PC-9 (cell line): ENCODE results near the gene ARMH4. TPM values are rescaled to one million over a fixed set of nuclear protein-coding genes. Genes with fewer than 3 reads are reported as not detected.

Source experiments
- BruUV-seq: library from RNA; stranded (reverse); fragments of 400-500 nt; replicated peaks from 2 replicates; lab custom pipeline; 2021; lab: Mats Ljungman, UMichigan
- CTCF ChIA-PET: fragments of 300-600 bp; sonication (Branson Sonifier 250); formaldehyde crosslinking; loops from one replicate; lab custom pipeline; 2022; ENCODE audit warnings: antibody characterized with exemption; lab: Charles Lee
- POLR2A ChIA-PET: fragments of 300-600 bp; sonication (Branson Sonifier 250); formaldehyde crosslinking; loops from one replicate; lab custom pipeline; 2022; ENCODE audit warnings: antibody characterized with exemption; ENCODE audit not compliant: unreplicated experiment; lab: Charles Lee
- DNase-seq, 2 experiments: peaks; one replicate each; pipeline versions ENCODE4 v3.0.0 to v3.0.0-alpha.2; 2015 to 2022; ENCODE audit warnings: mixed read lengths in 1 of 2
- H2AFZ ChIP-seq: fragments of 200-600 bp; sonication (generic); 2 replicates; pipeline ENCODE4 v1.8.1; 2017; ENCODE audit warnings: antibody characterized with exemption
- H3F3A ChIP-seq: fragments of 200-600 bp; sonication (generic); 2 replicates; pipeline ENCODE4 v1.8.1; 2017; ENCODE audit warnings: antibody characterized with exemption, mild to moderate bottlenecking, low read depth; ENCODE audit not compliant: insufficient read depth
- H3K27ac ChIP-seq: fragments of 200-600 bp; sonication (generic); 2 replicates; pipeline ENCODE4 v1.6.1; 2016; ENCODE audit warnings: mixed run types
- H3K27me3 ChIP-seq: fragments of 200-600 bp; sonication (generic); 2 replicates; pipeline ENCODE4 v1.6.1; 2016; ENCODE audit warnings: low read depth, mixed run types; ENCODE audit not compliant: insufficient read depth
- H3K36me3 ChIP-seq: fragments of 200-600 bp; sonication (generic); 2 replicates; pipeline ENCODE4 v1.6.1; 2016; ENCODE audit warnings: low read depth, mixed run types
- H3K4me1 ChIP-seq: fragments of 200-600 bp; sonication (generic); replicated peaks from 2 replicates; pipeline ENCODE4 v1.6.1; 2016; ENCODE audit warnings: mixed run types; ENCODE audit not compliant: insufficient read depth
- H3K4me2 ChIP-seq: fragments of 200-600 bp; sonication (generic); 2 replicates; pipeline ENCODE4 v1.6.1; 2017; ENCODE audit warnings: mixed run types
- H3K4me3 ChIP-seq: fragments of 200-600 bp; sonication (generic); 2 replicates; pipeline ENCODE4 v1.6.1; 2016; ENCODE audit warnings: mixed run types
- H3K79me2 ChIP-seq: fragments of 200-600 bp; sonication (generic); 2 replicates; pipeline ENCODE4 v1.6.1; 2017; ENCODE audit warnings: low read depth, mixed run types
- H3K9me2 ChIP-seq: fragments of 200-600 bp; sonication (generic); 2 replicates; pipeline ENCODE4 v1.8.1; 2017; ENCODE audit warnings: mild to moderate bottlenecking; ENCODE audit not compliant: insufficient read depth
- H3K9me3 ChIP-seq: fragments of 200-600 bp; sonication (generic); 2 replicates; pipeline ENCODE4 v1.8.1; 2016; ENCODE audit warnings: low read depth; ENCODE audit not compliant: insufficient read depth
- H4K20me1 ChIP-seq: fragments of 200-600 bp; sonication (generic); 2 replicates; pipeline ENCODE4 v1.8.1; 2017; ENCODE audit not compliant: insufficient read depth
- CTCF ChIP-seq: fragments of 200-600 bp; sonication (generic); conservative IDR thresholded peaks from 2 replicates; pipeline ENCODE4 v1.6.1; 2017; ENCODE audit warnings: mixed run types, antibody characterized with exemption, mild to moderate bottlenecking, moderate library complexity
- EZH2 ChIP-seq: fragments of 200-600 bp; sonication (generic); IDR thresholded peaks from 2 replicates; pipeline ENCODE4 v1.8.0; 2017; ENCODE audit warnings: antibody characterized with exemption, low read depth
- intact Hi-C: fragments of 100-400 bp; cut with micrococcal nuclease; formaldehyde crosslinking; loops from one replicate; pipeline ENCODE4 v1.10.0; 2022; ENCODE audit not compliant: unreplicated experiment
- total RNA-seq: library from RNA; stranded (reverse); gene quantifications from 2 replicates; pipeline ENCODE4 v1.2.3, GENCODE V29; 2021

Gene ARMH4
- total RNA-seq, 1 experiment from 2014 or later: not detected

- Histone ChIP-seq H3K79me2 (no peaks in the 10 kb centered on the region), H4K20me1 (no peaks in the 10 kb centered on the region), H3K27me3 (peaks cover 52% of the 10 kb centered on the region), H3F3A (no peaks in the 10 kb centered on the region), H3K4me3 (no peak overlapping the region), H2AFZ (no peak overlapping the region), H3K4me2 (no peak overlapping the region), H3K9me2 (no peaks in the 10 kb centered on the region), H3K9me3 (no peaks in the 10 kb centered on the region), H3K27ac (no peak overlapping the region), H3K36me3 (no peaks in the 10 kb centered on the region), H3K4me1 (no peaks in the 10 kb centered on the region)
- no peak for DNase-seq
- intact Hi-C loops: no loop called here
- POLR2A ChIA-PET: no interaction called here
- CTCF ChIA-PET: no interaction called here
- BruUV-seq: no TSS peak
- TF ChIP-seq EZH2 (no peak), CTCF (no peak)
Observed at GRCh38 chr14:58059126-58059525, 92.9 kb downstream of the ARMH4 start.

- BruUV-seq: no TSS peak
- H3K9me3 ChIP-seq: no peaks in the 10 kb centered on the region
- POLR2A ChIA-PET: no interaction called here
- no peaks in the 10 kb centered on the region for H3K4me1 ChIP-seq
- no peaks in the 10 kb centered on the region for H3F3A ChIP-seq
- no peaks in the 10 kb centered on the region for H3K9me2 ChIP-seq
- H3K27me3 ChIP-seq: peaks cover 65% of the 10 kb centered on the region
- no peaks in the 10 kb centered on the region for H3K79me2 ChIP-seq
- CTCF ChIA-PET: no interaction called here
- H3K36me3 ChIP-seq: no peaks in the 10 kb centered on the region
- no peak for DNase-seq
- no peaks in the 10 kb centered on the region for H4K20me1 ChIP-seq
- H3K4me2 ChIP-seq: no peak overlapping the region
- H2AFZ ChIP-seq: no peak overlapping the region
- intact Hi-C loops: no loop called here
- no peak overlapping the region for H3K4me3 ChIP-seq
- TF ChIP-seq CTCF (no peak), EZH2 (no peak)
- H3K27ac ChIP-seq: no peak overlapping the region
Observed at GRCh38 chr14:58055497-58056010, 96.5 kb downstream of the ARMH4 start.

- H3F3A ChIP-seq: no peaks in the 10 kb centered on the region
- no peaks in the 10 kb centered on the region for H3K79me2 ChIP-seq
- no peaks in the 10 kb centered on the region for H3K4me1 ChIP-seq
- no TSS peak for BruUV-seq
- H2AFZ ChIP-seq: no peak overlapping the region
- no peaks in the 10 kb centered on the region for H3K36me3 ChIP-seq
- peaks cover 65% of the 10 kb centered on the region for H3K27me3 ChIP-seq
- POLR2A ChIA-PET: no interaction called here
- CTCF ChIA-PET: no interaction called here
- H3K4me2 ChIP-seq: no peak overlapping the region
- no peak overlapping the region for H3K4me3 ChIP-seq
- DNase-seq: no peak
- no peak overlapping the region for H3K27ac ChIP-seq
- no peak for TF ChIP-seq EZH2
- TF ChIP-seq CTCF: no peak
- H3K9me2 ChIP-seq: no peaks in the 10 kb centered on the region
- no peaks in the 10 kb centered on the region for H4K20me1 ChIP-seq
- H3K9me3 ChIP-seq: no peaks in the 10 kb centered on the region
- intact Hi-C loops: no loop called here
Observed at GRCh38 chr14:58054100-58054499, 97.9 kb downstream of the ARMH4 start.
